H1 (cell line): ENCODE data around the gene MAST2. TPM values are rescaled to one million over a fixed set of nuclear protein-coding genes. Genes with fewer than 3 reads are reported as not detected.

Experiments used
- CTCF ChIA-PET: fragments of 300-600 bp; sonication (Branson Sonifier 250); formaldehyde crosslinking; loops from one replicate; lab custom pipeline; 2021; ENCODE audit not compliant: partially characterized antibody; lab: Charles Lee
- POLR2A ChIA-PET: fragments of 300-600 bp; sonication (Branson Sonifier 250); formaldehyde crosslinking; loops from one replicate; lab custom pipeline; 2021; ENCODE audit warnings: inconsistent platforms; ENCODE audit not compliant: partially characterized antibody; lab: Charles Lee
- DNase-seq, 2 experiments: peaks; one replicate each; pipeline versions ENCODE4 v3.0.0 to v3.0.0-alpha.2; 2010 to 2022; ENCODE audit warnings: low spot score in 2 of 2, low read depth in 1 of 2, mixed read lengths in 1 of 2
- FAIRE-seq: peaks from 2 replicates; lab custom pipeline; 2011; peaks lifted over from hg19 to GRCh38; lab: Jason Lieb, UNC
- H2AFZ ChIP-seq: 2 replicates; pipeline ENCODE4 v1.8.1; 2012; ENCODE audit warnings: low read length, inconsistent platforms
- H2AK5ac ChIP-seq: 2 replicates; pipeline ENCODE4 v1.6.1; 2013; ENCODE audit warnings: low read depth, low read length
- H2BK120ac ChIP-seq: replicated peaks from 2 replicates; pipeline ENCODE3; 2013; ENCODE audit warnings: low read depth, low read length, inconsistent platforms
- H2BK12ac ChIP-seq: 2 replicates; pipeline ENCODE4 v1.6.1; 2013; ENCODE audit warnings: low read depth, low read length
- H2BK15ac ChIP-seq: 2 replicates; pipeline ENCODE4 v1.6.1; 2013; ENCODE audit warnings: low read length
- H2BK20ac ChIP-seq: 2 replicates; pipeline ENCODE4 v1.6.1; 2013; ENCODE audit warnings: low read length
- H2BK5ac ChIP-seq: 2 replicates; pipeline ENCODE4 v1.6.1; 2013; ENCODE audit warnings: low read depth, low read length
- H3K14ac ChIP-seq: 2 replicates; pipeline ENCODE4 v1.6.1; 2013; ENCODE audit warnings: inconsistent platforms; ENCODE audit not compliant: insufficient read length
- H3K18ac ChIP-seq: 2 replicates; pipeline ENCODE4 v1.6.1; 2013; ENCODE audit warnings: low read length; ENCODE audit errors: extremely low read depth
- H3K23ac ChIP-seq: 2 replicates; pipeline ENCODE4 v1.6.1; 2013; ENCODE audit warnings: inconsistent platforms; ENCODE audit not compliant: insufficient read length
- H3K23me2 ChIP-seq: 2 replicates; pipeline ENCODE4 v1.6.1; 2013; ENCODE audit warnings: low read depth, low read length
- H3K27ac ChIP-seq: 2 replicates; pipeline ENCODE4 v1.6.1; 2011; ENCODE audit warnings: low read depth, low read length, inconsistent platforms
- H3K27me3 ChIP-seq, 4 experiments: replicated peaks in 1 of 4; 1 replicate in 1 of 4; 2 replicates in 3 of 4; pipeline versions ENCODE4 v1.6.1 to v1.8.1; 2011 to 2013; ENCODE audit warnings: low read length in 3 of 4, mild to moderate bottlenecking in 3 of 4, inconsistent platforms in 2 of 4, mixed read lengths in 2 of 4, moderate library complexity in 1 of 4; ENCODE audit not compliant: control insufficient read depth in 3 of 4, insufficient read depth in 3 of 4; ENCODE audit errors: extremely low read depth in 1 of 4
- H3K36me3 ChIP-seq, 4 experiments: 2 replicates each; pipeline versions ENCODE4 v1.6.1 to v1.8.1; 2011 to 2013; ENCODE audit warnings: mild to moderate bottlenecking in 4 of 4, low read length in 3 of 4, moderate library complexity in 2 of 4, control low read depth in 1 of 4, inconsistent platforms in 1 of 4; ENCODE audit not compliant: insufficient read depth in 4 of 4, control insufficient read depth in 2 of 4
- H3K4ac ChIP-seq: replicated peaks from 2 replicates; pipeline ENCODE3; 2013; ENCODE audit warnings: low read length, low read depth, mixed read lengths, inconsistent platforms; ENCODE audit not compliant: insufficient read length
- H3K4me1 ChIP-seq, 4 experiments: replicated peaks in 1 of 4; 1 replicate in 1 of 4; 2 replicates in 3 of 4; pipeline versions ENCODE4 v1.6.1 to v1.8.1; 2011 to 2013; ENCODE audit warnings: low read length in 3 of 4, inconsistent platforms in 2 of 4, mixed read lengths in 1 of 4; ENCODE audit not compliant: insufficient read depth in 4 of 4, control insufficient read depth in 3 of 4
- H3K4me2 ChIP-seq, 2 experiments: 2 replicates each; pipeline versions ENCODE4 v1.6.1 to v1.8.1; 2011 to 2013; ENCODE audit warnings: low read depth in 2 of 2, low read length in 2 of 2, control low read depth in 1 of 2, inconsistent platforms in 1 of 2, mild to moderate bottlenecking in 1 of 2; ENCODE audit not compliant: insufficient read depth in 1 of 2
- H3K4me3 ChIP-seq, 4 experiments: fragments of 200-600, 300-600 bp in 1 of 4; sonication (generic), shearing (Covaris generic), sonication (Bioruptor Twin) in 1 of 4; 2 replicates each; pipeline versions ENCODE4 v1.5.1 to v1.8.1; 2011 to 2016; ENCODE audit warnings: low read length in 4 of 4, low read depth in 3 of 4, control low read depth in 2 of 4, inconsistent platforms in 2 of 4, mild to moderate bottlenecking in 2 of 4, mixed read lengths in 1 of 4, moderate library complexity in 1 of 4; ENCODE audit not compliant: insufficient read depth in 2 of 4; ENCODE audit errors: extremely low read depth in 1 of 4
- H3K56ac ChIP-seq: replicated peaks from 2 replicates; pipeline ENCODE3; 2013; ENCODE audit warnings: low read depth, mild to moderate bottlenecking, mixed read lengths, low read length, inconsistent platforms; ENCODE audit not compliant: insufficient read length
- H3K79me1 ChIP-seq: 2 replicates; pipeline ENCODE4 v1.6.1; 2013; ENCODE audit warnings: low read depth, low read length, control low read depth
- H3K79me2 ChIP-seq, 2 experiments: 2 replicates each; pipeline versions ENCODE4 v1.6.1 to v1.8.1; 2012 to 2013; ENCODE audit warnings: low read length in 2 of 2, mild to moderate bottlenecking in 2 of 2, inconsistent platforms in 1 of 2; ENCODE audit not compliant: insufficient read depth in 2 of 2, control insufficient read depth in 1 of 2
- H3K9ac ChIP-seq, 4 experiments: replicated peaks in 1 of 4; 1 replicate in 1 of 4; 2 replicates in 3 of 4; pipeline versions ENCODE4 v1.6.1 to v1.8.1; 2011 to 2013; ENCODE audit warnings: low read depth in 3 of 4, low read length in 3 of 4, control low read depth in 2 of 4, mild to moderate bottlenecking in 2 of 4, moderate library complexity in 2 of 4, inconsistent platforms in 1 of 4; ENCODE audit errors: extremely low read depth in 1 of 4
- H3K9me3 ChIP-seq, 2 experiments: 2 replicates each; pipeline versions ENCODE4 v1.6.1 to v1.8.1; 2012 to 2013; ENCODE audit warnings: mild to moderate bottlenecking in 2 of 2, moderate library complexity in 2 of 2, control low read depth in 1 of 2, inconsistent platforms in 1 of 2, low read depth in 1 of 2, low read length in 1 of 2, mixed read lengths in 1 of 2; ENCODE audit not compliant: insufficient read depth in 2 of 2
- H4K20me1 ChIP-seq, 2 experiments: replicated peaks in 1 of 2; 2 replicates each; pipeline versions ENCODE3 to v1.8.1; 2011 to 2013; ENCODE audit warnings: inconsistent platforms in 2 of 2, low read length in 2 of 2, mild to moderate bottlenecking in 1 of 2; ENCODE audit not compliant: insufficient read depth in 2 of 2, control insufficient read depth in 1 of 2
- H4K5ac ChIP-seq: 2 replicates; pipeline ENCODE4 v1.6.1; 2013; ENCODE audit warnings: low read length, low read depth, mixed read lengths, inconsistent platforms; ENCODE audit not compliant: insufficient read length
- H4K8ac ChIP-seq: 2 replicates; pipeline ENCODE4 v1.8.0; 2013; ENCODE audit warnings: mild to moderate bottlenecking, moderate library complexity, low read length, inconsistent platforms; ENCODE audit not compliant: insufficient read depth; ENCODE audit errors: extremely low read depth
- H4K91ac ChIP-seq: replicated peaks from 2 replicates; pipeline ENCODE3; 2013; ENCODE audit warnings: low read length, mixed read lengths, inconsistent platforms; ENCODE audit not compliant: insufficient read length
- CBX8 ChIP-seq: fragments of 300-800, 300-1000 bp; sonication (generic); IDR thresholded peaks from 2 replicates; pipeline ENCODE4 v1.7.1; 2016; ENCODE audit warnings: low read depth, low read length, borderline replicate concordance
- CEBPB ChIP-seq: IDR thresholded peaks from 2 replicates; pipeline ENCODE4 v1.6.1; 2012; ENCODE audit warnings: low read depth, low read length
- CHD1 ChIP-seq: IDR thresholded peaks from 2 replicates; pipeline ENCODE4 v1.6.1; 2012; ENCODE audit warnings: low read depth, low read length, improper control_type of control experiment
- EGR1 ChIP-seq: IDR thresholded peaks from 2 replicates; pipeline ENCODE4 v1.6.1; 2011; ENCODE audit warnings: low read depth, low read length, borderline replicate concordance
- JUN ChIP-seq: IDR thresholded peaks from 2 replicates; pipeline ENCODE4 v1.6.1; 2011; ENCODE audit warnings: low read depth, mild to moderate bottlenecking, improper control_type of control experiment, low read length
- MAFK ChIP-seq: IDR thresholded peaks from 2 replicates; pipeline ENCODE4 v1.6.1; 2012; ENCODE audit warnings: low read depth, mild to moderate bottlenecking, improper control_type of control experiment, low read length
- RBBP5 ChIP-seq: IDR thresholded peaks from 2 replicates; pipeline ENCODE4 v1.7.1; 2012; ENCODE audit warnings: low read depth, mild to moderate bottlenecking, inconsistent platforms, low read length, moderate library complexity, borderline replicate concordance
- SIN3A ChIP-seq, 2 experiments: IDR thresholded peaks in 1 of 2; conservative IDR thresholded peaks in 1 of 2; 2 replicates each; pipeline ENCODE4 v1.6.1; 2011 to 2012; ENCODE audit warnings: low read length in 2 of 2, improper control_type of control experiment in 1 of 2, low read depth in 1 of 2, mild to moderate bottlenecking in 1 of 2
- SP2 ChIP-seq: IDR thresholded peaks from 2 replicates; pipeline ENCODE4 v1.6.1; 2012; ENCODE audit warnings: mild to moderate bottlenecking, low read length, inconsistent platforms
- SP4 ChIP-seq: IDR thresholded peaks from 2 replicates; pipeline ENCODE4 v1.6.1; 2012; ENCODE audit warnings: low read length, inconsistent platforms
- TCF12 ChIP-seq: IDR thresholded peaks from 2 replicates; pipeline ENCODE4 v1.6.1; 2011; ENCODE audit warnings: low read depth, mild to moderate bottlenecking, low read length
- YY1 ChIP-seq: IDR thresholded peaks from 2 replicates; pipeline ENCODE4 v1.6.1; 2011; ENCODE audit warnings: low read depth, mild to moderate bottlenecking, low read length
- WGBS, 2 experiments: shearing (Covaris generic) in 1 of 2; methylation state at CpG; one replicate each; pipeline versions ENCODE4 v1.1.6 to v1.1.7; 2013 to 2015; ENCODE audit warnings: low lambda C conversion rate in 2 of 2, mixed read lengths in 2 of 2, inconsistent platforms in 1 of 2, low coverage in 1 of 2, missing lambda C conversion rate in 1 of 2; ENCODE audit not compliant: insufficient replicate concordance in 2 of 2, insufficient coverage in 1 of 2, insufficient read length in 1 of 2; ENCODE audit errors: extremely low coverage in 1 of 2, missing lambda C conversion rate in 1 of 2; 5-methylcytosine and 5-hydroxymethylcytosine counted together
- polyA plus RNA-seq, 7 experiments: library from polyadenylated mRNA; depleted of rRNA in 3 of 7; stranded (reverse) in 5 of 7; unstranded in 2 of 7; fragments of >200 nt in 5 of 7; fragments of 200-250 nt in 2 of 7; gene quantifications; 1 replicate in 5 of 7; 2 replicates in 1 of 7; 4 replicates in 1 of 7; pipeline versions ENCODE4 v1.2.1 to v1.2.3, GENCODE V29; 2011 to 2013; ENCODE audit warnings: missing spikeins in 2 of 7, mixed read lengths in 2 of 7
- total RNA-seq: library from RNA; stranded (reverse); fragmentation: NEBNext Ultra II Directional; extraction: Animal tissue kit (Norgen Biotek cat#: 25700); gene quantifications from 2 replicates; pipeline ENCODE4 v1.2.1, GENCODE V29; 2021
- TF ChIP-seq, protein P1 (sequence below): IDR thresholded peaks from 2 replicates; pipeline ENCODE4 v1.6.1; 2012; ENCODE audit warnings: low read length, inconsistent platforms

Gene MAST2
- total and polyA plus RNA-seq, 2 of the 8 experiments (the other 6 are each of a cell fraction or from before 2014, with no cell fraction given): 20.5 to 35.4 TPM

DNA sequence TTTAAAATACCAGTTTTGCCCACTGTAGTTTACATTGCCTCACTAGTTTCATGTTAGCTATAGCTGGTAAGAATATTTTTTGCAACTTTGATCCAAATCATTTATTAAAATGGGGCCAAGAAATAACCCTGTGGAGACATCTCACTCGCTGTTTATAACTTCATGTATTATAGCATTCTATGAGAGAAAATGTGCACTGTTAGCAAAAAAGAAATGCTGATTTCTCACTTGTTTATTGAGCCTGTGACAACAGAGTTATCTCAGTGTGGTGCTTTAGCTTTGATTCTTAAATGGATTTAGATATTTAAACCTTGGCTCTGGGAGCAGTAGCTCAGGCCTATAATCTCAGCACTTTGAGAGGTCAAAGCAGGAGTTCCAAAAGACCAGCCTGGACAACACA is 201.1 kb downstream of the MAST2 start:
- Histone ChIP-seq H4K20me1 (no peaks in the 10 kb centered on the region), H3K27ac (no peak overlapping the region), H3K4me3 (no peak overlapping the region), H3K4ac (no peak overlapping the region), H3K9ac (no peak overlapping the region), H2BK120ac (no peak overlapping the region), H4K91ac (no peak overlapping the region), H3K79me2 (no peaks in the 10 kb centered on the region), H2AFZ (no peak overlapping the region), H2AK5ac (no peak overlapping the region), H3K9me3 (no peaks in the 10 kb centered on the region), H3K14ac (no peak overlapping the region), H3K27me3 (no peaks in the 10 kb centered on the region), H3K4me2 (no peak overlapping the region), H3K23ac (no peak overlapping the region), H3K23me2 (no peaks in the 10 kb centered on the region), H3K79me1 (no peaks in the 10 kb centered on the region), H3K18ac (no peak overlapping the region), H3K36me3 (peaks cover 4 to 19% (median 13%) of the 10 kb centered on the region in 4 experiments; a peak in 7 of 8 replicates), H2BK20ac (no peak overlapping the region), H4K8ac (no peak overlapping the region), H3K4me1 (peaks cover 0 to 5% (median 0%) of the 10 kb centered on the region in 4 experiments; a peak in 1 of 7 replicates), H2BK5ac (no peak overlapping the region), H4K5ac (no peak overlapping the region), H3K56ac (no peak overlapping the region)
- WGBS, 2 experiments: 87% methylated on average over 1 of the region's 1 CpG; no CpG with 5 or more reads in 1 of the 2 experiments
- POLR2A ChIA-PET: no interaction called here
- no peak for FAIRE-seq
- CTCF ChIA-PET: interaction anchor here (0.8 kb wide), 1 partner anchor 28 kb away, joined by 3 read pairs; no protein-coding TSS in a partner anchor
- DNase-seq: no peak
- TF ChIP-seq MAFK (no peak), SP2 (no peak), SIN3A (conservative IDR thresholded peaks at IDR 0.05 in 1 of 2, IDR thresholded peaks at IDR 0.05 in 1 of 2; ENCODE audit: low read depth in 1 of 2, low read length in 2 of 2) (no peak), CEBPB (no peak), RBBP5 (no peak), JUN (no peak), CHD1 (no peak), CBX8 (no peak), YY1 (no peak), SP4 (no peak), TCF12 (no peak), EGR1 (no peak)
- TF ChIP-seq, protein P1, sequence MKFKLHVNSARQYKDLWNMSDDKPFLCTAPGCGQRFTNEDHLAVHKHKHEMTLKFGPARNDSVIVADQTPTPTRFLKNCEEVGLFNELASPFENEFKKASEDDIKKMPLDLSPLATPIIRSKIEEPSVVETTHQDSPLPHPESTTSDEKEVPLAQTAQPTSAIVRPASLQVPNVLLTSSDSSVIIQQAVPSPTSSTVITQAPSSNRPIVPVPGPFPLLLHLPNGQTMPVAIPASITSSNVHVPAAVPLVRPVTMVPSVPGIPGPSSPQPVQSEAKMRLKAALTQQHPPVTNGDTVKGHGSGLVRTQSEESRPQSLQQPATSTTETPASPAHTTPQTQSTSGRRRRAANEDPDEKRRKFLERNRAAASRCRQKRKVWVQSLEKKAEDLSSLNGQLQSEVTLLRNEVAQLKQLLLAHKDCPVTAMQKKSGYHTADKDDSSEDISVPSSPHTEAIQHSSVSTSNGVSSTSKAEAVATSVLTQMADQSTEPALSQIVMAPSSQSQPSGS: no peak
- TF ChIP-seq, all 59 proteins: peak for 0
- H2BK15ac ChIP-seq: no peak overlapping the region
- H2BK12ac ChIP-seq: no peak overlapping the region
